C4-2B (cell line): ENCODE data around the gene SLC39A5.

Experiments used
- H3K27ac ChIP-seq: fragments of 450-650 bp; 2 replicates; pipeline ENCODE4 v1.5.1; 2017
- CTCF ChIP-seq: fragments of 450-650 bp; conservative IDR thresholded peaks from 2 replicates; pipeline ENCODE4 v1.5.1; 2017; ENCODE audit warnings: mild to moderate bottlenecking
- ZFX ChIP-seq: fragments of 450-650 bp; IDR thresholded peaks from 2 replicates; pipeline ENCODE4 v1.6.1; 2017

The SLC39A5 gene

DNA sequence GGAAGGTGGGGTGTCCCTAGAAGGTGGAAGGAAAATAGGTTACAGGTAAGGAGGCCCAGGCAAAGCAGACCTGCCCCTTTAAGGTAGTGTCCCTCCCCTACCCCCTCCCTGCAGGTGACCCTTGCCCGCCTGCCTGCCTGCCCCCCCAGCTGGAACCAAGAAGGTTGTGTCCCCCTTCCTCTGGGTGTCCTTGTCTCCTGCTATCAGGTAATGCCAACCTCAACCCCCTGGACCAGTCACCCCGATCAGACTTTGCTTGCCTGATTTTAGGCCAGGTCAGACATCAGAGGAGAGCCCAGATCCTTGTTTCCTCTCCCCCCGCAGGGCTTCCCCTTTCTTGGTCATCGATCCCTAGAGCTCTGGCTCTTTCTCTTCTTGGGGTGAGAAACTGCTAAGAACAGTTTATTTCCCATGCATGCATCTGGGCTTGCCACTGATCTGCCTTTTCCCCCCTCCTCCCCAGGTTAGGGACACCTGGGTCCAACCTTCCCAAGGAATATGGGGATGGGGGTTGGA, at the start of gene SLC39A5:
TSS of gene SLC39A5 (plus strand) at position 136 of the 516 bp plus-strand sequence. CDS start 1,224 bp downstream, outside the sequence.
- H3K27ac ChIP-seq: no peak within 1 kb of the TSS
- TF ChIP-seq CTCF (no peak), ZFX (no peak)

DNA sequence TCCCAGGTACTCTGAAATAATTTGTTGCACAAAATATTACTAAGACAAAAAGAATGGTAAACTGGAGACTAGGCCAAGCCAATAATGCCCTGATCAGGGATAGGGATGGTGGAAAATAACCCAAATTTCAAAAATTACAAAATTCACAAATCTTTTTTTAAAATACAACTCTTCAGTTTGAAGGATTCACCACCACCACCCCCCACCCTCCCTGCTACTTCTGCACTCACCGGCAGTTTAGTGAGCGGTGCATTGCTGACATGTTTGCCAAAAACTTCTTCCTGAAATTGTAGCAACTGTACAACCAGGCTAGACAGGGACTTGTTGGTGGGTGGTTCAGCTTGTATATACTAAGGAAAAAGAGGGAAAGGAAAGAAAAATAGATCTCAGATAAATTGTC, 42.9 kb upstream of the SLC39A5 start:
- H3K27ac ChIP-seq: no peak overlapping the region
- TF ChIP-seq CTCF (no peak), ZFX (no peak)

DNA sequence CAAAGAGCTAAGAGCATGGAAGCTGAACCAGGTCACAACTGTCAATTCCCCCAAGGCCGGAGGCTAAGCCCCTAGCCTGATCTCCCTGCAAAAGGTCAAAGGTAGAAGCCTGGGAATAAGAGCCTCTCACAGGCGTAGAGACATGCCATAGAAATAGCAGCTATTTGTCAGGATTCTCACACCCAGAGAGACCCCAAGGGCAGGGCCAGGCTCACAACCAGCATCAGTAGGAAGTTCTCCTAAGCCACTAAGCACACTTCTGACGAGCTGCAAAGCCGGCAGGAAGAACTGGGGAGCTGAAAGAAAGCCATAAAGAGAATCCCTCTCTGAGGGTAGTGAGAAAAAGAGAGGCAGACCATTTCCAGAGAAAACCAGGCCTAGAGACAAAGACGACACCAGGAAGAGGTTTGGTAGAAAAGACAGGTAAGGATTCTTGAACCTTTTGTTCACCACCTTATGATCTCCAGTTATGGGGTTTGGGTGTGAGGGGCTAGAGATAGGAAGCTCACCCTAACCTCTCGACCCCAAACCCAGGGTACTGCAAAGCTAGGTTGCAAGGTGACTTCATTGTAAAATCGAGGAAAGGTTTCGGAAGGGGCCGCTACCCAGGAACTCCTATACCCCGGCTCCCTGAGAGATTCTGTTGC, 41.6 kb upstream of the SLC39A5 start:
- TF ChIP-seq ZFX: no peak
- TF ChIP-seq CTCF: no peak
- H3K27ac ChIP-seq: peak overlapping the region; percentile 84

- H3K27ac ChIP-seq: peak overlapping the region; percentile 84
- no peak for TF ChIP-seq CTCF
- no peak for TF ChIP-seq ZFX
Observed at GRCh38 chr12:56188778-56189098, 41.1 kb upstream of the SLC39A5 start.

GRCh38 chr12:56189099-56189917, 40.5 kb upstream of the SLC39A5 start, which contains the start of gene SMARCC2:
Gene SMARCC2, minus strand, starts transcription at chr12:56189483. Its CDS starts 22 bp downstream, at chr12:56189461.
- H3K27ac ChIP-seq: peak within 1 kb of the TSS; percentile 84
- TF ChIP-seq CTCF (peak; percentile 100), ZFX (peak; percentile 63)

- 0 out of 2 replicates have a peak, but pooled peaks have one; percentile 55 for TF ChIP-seq CTCF
- TF ChIP-seq ZFX: no peak
Observed at GRCh38 chr12:56189918-56190694, 39.7 kb upstream of the SLC39A5 start.

More at GRCh38 chr12:56189918-56190694, 39.7 kb upstream of the SLC39A5 start:
- H3K27ac ChIP-seq: peak overlapping the region; percentile 84
